ENCODE measurements around the gene SPIN2B. TPM values are rescaled to one million over a fixed set of nuclear protein-coding genes. Genes with fewer than 3 reads are reported as not detected.
"Not testable (repeated sequence)": the region's sequence is repeated elsewhere in the genome, so short reads cannot be mapped to it uniquely, and the experiment has no call there.

Gene SPIN2B
- total RNA-seq, 1 donor from 2014 or later, result 20.3 TPM

DNA sequence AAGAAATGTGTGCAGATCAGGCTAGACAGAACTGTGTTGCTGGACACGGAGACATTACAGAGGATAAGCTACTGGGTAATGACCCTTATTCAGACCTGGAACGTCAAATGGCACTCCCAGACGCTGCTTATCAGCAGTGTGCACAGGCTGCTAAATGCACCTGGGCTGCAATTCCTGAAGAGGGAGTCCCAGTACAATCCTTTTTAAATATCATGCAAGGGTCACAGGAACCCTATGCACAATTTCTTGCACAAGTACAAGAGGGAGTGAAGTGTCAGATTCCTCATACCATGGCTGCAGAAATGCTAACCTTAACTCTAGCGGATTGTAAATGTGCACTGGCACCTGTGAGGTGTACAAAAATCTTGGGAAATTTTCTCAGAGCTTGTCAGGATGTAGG lies 16.9 kb downstream of the SPIN2B start:
- Mint-ChIP-seq H3K4me1 (ENCODE audit: low read depth) (peaks cover 2% of the 10 kb centered on the region), H3K27me3 (no peaks in the 10 kb centered on the region), H3K4me3 (ENCODE audit: low read depth) (no peak overlapping the region), H3K36me3 (ENCODE audit: insufficient read depth) (peaks cover 20% of the 10 kb centered on the region), H3K9me3 (ENCODE audit: low read depth) (peaks cover 20% of the 10 kb centered on the region), H3K27ac (no peak overlapping the region)
- TF ChIP-seq, protein P1, sequence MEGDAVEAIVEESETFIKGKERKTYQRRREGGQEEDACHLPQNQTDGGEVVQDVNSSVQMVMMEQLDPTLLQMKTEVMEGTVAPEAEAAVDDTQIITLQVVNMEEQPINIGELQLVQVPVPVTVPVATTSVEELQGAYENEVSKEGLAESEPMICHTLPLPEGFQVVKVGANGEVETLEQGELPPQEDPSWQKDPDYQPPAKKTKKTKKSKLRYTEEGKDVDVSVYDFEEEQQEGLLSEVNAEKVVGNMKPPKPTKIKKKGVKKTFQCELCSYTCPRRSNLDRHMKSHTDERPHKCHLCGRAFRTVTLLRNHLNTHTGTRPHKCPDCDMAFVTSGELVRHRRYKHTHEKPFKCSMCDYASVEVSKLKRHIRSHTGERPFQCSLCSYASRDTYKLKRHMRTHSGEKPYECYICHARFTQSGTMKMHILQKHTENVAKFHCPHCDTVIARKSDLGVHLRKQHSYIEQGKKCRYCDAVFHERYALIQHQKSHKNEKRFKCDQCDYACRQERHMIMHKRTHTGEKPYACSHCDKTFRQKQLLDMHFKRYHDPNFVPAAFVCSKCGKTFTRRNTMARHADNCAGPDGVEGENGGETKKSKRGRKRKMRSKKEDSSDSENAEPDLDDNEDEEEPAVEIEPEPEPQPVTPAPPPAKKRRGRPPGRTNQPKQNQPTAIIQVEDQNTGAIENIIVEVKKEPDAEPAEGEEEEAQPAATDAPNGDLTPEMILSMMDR (IDR thresholded peaks at IDR 0.05; ENCODE audit: unreplicated experiment), result no peak
- no peak for DNase-seq (ENCODE audit: low spot score, unreplicated experiment)

DNA sequence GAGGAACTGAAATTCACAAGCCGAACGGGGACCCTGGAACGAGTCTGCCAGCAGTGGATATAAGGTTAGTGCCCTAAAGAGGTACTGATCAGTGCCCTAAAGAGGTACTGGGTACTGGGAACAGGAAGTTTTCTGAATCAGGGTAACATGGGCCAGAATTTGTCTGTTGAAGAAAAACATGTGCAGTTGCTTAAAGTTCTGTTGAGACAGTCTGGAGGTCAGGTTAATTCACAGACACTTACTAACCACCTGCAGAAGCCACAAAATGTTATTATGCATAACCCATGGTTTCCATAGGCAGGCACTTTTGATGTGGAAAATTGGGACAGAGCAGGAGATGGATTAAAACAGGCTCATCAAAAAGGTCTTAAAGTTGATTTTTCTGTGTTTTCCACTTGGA lies 17.9 kb downstream of the SPIN2B start:
- no peak overlapping the region for H3K4me3 Mint-ChIP-seq (ENCODE audit: low read depth)
- H3K9me3 Mint-ChIP-seq (ENCODE audit: low read depth), result peaks cover 24% of the 10 kb centered on the region
- H3K27me3 Mint-ChIP-seq, result no peaks in the 10 kb centered on the region
- H3K27ac Mint-ChIP-seq, result no peak overlapping the region
- DNase-seq (ENCODE audit: low spot score, unreplicated experiment), result no peak
- H3K4me1 Mint-ChIP-seq (ENCODE audit: low read depth), result peaks cover 2% of the 10 kb centered on the region
- peaks cover 24% of the 10 kb centered on the region for H3K36me3 Mint-ChIP-seq (ENCODE audit: insufficient read depth)
- TF ChIP-seq, protein P1 (IDR thresholded peaks at IDR 0.05; ENCODE audit: unreplicated experiment), result no peak

DNA sequence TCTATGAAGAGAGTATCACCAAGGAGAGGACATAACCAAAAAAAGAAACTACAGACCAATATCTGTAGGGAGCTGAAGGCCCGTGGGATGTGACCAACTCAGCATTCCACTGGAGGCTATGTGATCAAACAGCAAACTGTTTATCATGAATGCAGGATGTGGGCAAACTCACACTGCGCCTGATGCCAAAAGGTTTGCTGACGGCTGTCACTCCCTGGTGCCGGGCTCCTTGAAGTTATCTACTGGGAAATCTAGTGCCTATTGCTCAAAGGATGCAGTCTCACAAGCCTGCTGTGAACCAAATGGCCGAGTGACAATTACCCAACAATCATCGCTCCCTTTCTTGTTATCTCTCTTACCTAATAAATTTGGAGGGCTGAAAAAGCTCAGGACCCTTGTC lies 18.4 kb downstream of the SPIN2B start:
- not testable (repeated sequence) for DNase-seq (ENCODE audit: low spot score, unreplicated experiment); H3K27me3 Mint-ChIP-seq; H3K4me3 Mint-ChIP-seq (ENCODE audit: low read depth); H3K27ac Mint-ChIP-seq; H3K4me1 Mint-ChIP-seq (ENCODE audit: low read depth)
- Mint-ChIP-seq H3K36me3 (ENCODE audit: insufficient read depth) (peaks cover 30% of the 10 kb centered on the region), H3K9me3 (ENCODE audit: low read depth) (peaks cover 30% of the 10 kb centered on the region)

DNA sequence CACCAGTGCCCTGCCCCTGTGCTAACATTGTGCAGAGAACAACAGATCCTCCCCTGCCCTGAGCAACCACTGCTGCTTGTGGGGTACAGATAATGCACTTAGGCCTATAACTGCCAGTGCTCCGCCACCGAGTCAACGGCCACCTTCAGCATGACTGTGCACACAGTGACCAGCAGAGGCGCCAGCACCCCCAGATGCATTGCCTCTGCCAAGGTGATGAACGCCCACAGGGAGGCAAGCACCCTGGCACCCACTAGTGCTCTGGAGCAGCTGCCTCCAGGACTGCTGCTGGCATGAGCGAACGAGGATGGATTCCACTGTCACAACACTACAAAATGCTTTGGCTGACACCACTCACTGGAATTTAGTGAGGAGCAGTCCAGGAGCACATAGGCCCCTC lies 38.2 kb downstream of the SPIN2B start:
- DNase-seq (ENCODE audit: low spot score, unreplicated experiment), result no peak
- TF ChIP-seq, protein P1 (IDR thresholded peaks at IDR 0.05; ENCODE audit: unreplicated experiment), result no peak
- Mint-ChIP-seq H3K27me3 (no peaks in the 10 kb centered on the region), H3K36me3 (ENCODE audit: insufficient read depth) (peaks cover 32% of the 10 kb centered on the region), H3K4me3 (ENCODE audit: low read depth) (no peak overlapping the region), H3K9me3 (ENCODE audit: low read depth) (peaks cover 55% of the 10 kb centered on the region), H3K4me1 (ENCODE audit: low read depth) (no peaks in the 10 kb centered on the region), H3K27ac (no peak overlapping the region)

DNA sequence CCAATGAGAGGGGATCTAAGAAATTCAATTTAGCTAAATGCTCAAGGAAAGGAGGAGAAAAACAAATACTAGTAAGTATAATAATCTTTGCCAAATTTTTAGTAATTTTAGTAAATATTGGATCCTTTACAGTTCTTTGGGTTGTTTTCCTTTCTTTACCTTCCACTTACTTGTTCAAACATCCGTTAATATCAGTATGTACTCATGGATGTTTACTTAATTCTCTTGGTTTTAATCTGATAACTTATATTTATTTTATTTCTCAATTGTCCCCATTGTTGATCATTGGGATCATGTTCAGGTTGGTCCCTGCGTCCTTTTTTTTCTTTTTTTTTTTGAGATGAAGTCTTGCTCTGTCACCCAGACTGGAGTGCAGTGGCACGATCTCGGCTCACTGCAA lies 46.9 kb downstream of the SPIN2B start:
- Mint-ChIP-seq H3K27ac (no peak overlapping the region), H3K4me3 (ENCODE audit: low read depth) (no peak overlapping the region), H3K9me3 (ENCODE audit: low read depth) (peaks cover 24% of the 10 kb centered on the region), H3K4me1 (ENCODE audit: low read depth) (no peaks in the 10 kb centered on the region), H3K27me3 (no peaks in the 10 kb centered on the region), H3K36me3 (ENCODE audit: insufficient read depth) (peaks cover 9% of the 10 kb centered on the region)
- no peak for DNase-seq (ENCODE audit: low spot score, unreplicated experiment)
- TF ChIP-seq, protein P1 (IDR thresholded peaks at IDR 0.05; ENCODE audit: unreplicated experiment), result no peak

DNA sequence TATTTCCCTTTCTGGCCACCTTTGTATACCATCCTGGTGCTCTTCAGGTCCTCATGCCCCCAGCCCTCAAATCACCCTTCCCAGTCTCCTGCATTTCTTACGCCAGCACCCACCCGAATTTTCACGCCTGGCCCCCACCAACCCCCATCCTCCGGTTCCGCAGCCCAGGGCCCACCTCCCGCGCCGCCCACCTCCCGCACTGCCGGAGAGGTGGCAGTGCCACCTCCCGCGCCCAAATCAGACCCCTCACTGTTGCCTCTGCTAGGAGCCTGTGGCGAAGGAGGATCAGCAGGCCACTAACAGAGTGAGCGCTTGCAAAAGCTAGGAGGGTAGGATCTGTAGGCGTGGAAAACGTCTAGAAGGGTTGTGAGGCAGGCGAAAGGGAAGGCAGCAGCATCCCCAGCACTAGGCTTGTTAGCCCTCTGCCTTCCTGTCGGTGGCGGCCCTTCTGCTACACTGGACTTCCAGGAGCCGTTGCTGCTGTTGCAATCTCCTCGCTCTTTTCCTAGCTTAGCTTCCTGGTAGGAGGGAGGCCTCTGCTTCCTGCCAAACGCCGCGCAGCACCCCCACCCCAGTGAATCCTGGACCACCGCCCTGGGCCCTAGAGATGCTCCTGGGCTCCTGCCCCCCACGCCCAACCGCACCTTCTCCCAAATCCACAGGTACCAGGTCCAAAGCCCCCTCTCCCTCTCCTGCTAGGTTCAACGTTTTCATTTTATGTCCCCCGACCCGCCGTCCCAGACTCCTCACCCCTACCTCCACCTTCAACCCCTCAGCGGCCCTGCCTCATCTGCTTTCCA lies 51.0 kb downstream of the SPIN2B start:
- TF ChIP-seq, protein P1 (IDR thresholded peaks at IDR 0.05; ENCODE audit: unreplicated experiment), result no peak
- DNase-seq (ENCODE audit: low spot score, unreplicated experiment), result no peak
- H3K27me3 Mint-ChIP-seq, result no peaks in the 10 kb centered on the region
- H3K4me1 Mint-ChIP-seq (ENCODE audit: low read depth), result no peaks in the 10 kb centered on the region
- H3K4me3 Mint-ChIP-seq (ENCODE audit: low read depth), result no peak overlapping the region
- no peak overlapping the region for H3K27ac Mint-ChIP-seq
- peaks cover 2% of the 10 kb centered on the region for H3K36me3 Mint-ChIP-seq (ENCODE audit: insufficient read depth)
- H3K9me3 Mint-ChIP-seq (ENCODE audit: low read depth), result peaks cover 30% of the 10 kb centered on the region

All from progenitor cell of endocrine pancreas (in vitro differentiated cells).